ENCODE measurements around the gene KCNQ2. TPM values are rescaled to one million over a fixed set of nuclear protein-coding genes. Genes with fewer than 3 reads are reported as not detected.

The KCNQ2 gene
- total and polyA plus RNA-seq, 7 donors = 0.01 to 2.8 (median 0.15) TPM; not detected in 1

DNA sequence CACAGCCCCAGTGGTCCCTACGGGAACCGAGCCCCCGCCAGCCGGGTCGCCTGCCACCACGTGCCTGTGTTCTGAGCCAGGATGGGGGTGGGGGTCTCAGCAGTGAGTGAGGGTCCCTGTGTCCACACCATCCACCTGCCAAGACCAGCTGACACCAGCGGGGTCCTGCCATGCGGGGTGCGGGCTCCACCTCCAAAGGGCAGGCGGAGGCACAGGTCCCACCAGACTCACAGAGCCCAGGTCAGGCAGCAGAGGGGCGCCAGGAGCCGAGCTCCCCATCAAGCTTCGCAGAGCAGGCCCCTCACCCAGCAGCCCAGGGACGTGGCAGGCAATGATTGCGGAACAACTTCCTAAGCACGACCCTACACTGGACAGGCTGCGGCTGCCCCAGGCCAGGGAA, 50.5 kb downstream of the KCNQ2 start:
- DNase-seq (no peak), ATAC-seq (no peak)
- no peak overlapping the region for H3K27ac ChIP-seq
- no peaks in the 10 kb centered on the region for H3K4me1 ChIP-seq
- TF ChIP-seq, protein P1, sequence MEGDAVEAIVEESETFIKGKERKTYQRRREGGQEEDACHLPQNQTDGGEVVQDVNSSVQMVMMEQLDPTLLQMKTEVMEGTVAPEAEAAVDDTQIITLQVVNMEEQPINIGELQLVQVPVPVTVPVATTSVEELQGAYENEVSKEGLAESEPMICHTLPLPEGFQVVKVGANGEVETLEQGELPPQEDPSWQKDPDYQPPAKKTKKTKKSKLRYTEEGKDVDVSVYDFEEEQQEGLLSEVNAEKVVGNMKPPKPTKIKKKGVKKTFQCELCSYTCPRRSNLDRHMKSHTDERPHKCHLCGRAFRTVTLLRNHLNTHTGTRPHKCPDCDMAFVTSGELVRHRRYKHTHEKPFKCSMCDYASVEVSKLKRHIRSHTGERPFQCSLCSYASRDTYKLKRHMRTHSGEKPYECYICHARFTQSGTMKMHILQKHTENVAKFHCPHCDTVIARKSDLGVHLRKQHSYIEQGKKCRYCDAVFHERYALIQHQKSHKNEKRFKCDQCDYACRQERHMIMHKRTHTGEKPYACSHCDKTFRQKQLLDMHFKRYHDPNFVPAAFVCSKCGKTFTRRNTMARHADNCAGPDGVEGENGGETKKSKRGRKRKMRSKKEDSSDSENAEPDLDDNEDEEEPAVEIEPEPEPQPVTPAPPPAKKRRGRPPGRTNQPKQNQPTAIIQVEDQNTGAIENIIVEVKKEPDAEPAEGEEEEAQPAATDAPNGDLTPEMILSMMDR (IDR thresholded peaks at IDR 0.05) = no peak
- H3K36me3 ChIP-seq (ENCODE audit: insufficient read depth in 1 of 2, low read depth in 1 of 2) = no peaks in the 10 kb centered on the region
- WGBS, 3 donors = 74 to 80% (median 77%) methylated on average over 17 of the region's 17 CpGs
- H3K27me3 ChIP-seq (ENCODE audit: insufficient read depth in 3 of 3, low read length in 2 of 3) = peaks cover 0 to 80% (median 24%) of the 10 kb centered on the region in 3 donors
- no peak overlapping the region for H3K4me3 ChIP-seq
- intact Hi-C loops (cut with DNase I) = no loop called here
- no peaks in the 10 kb centered on the region for H3K9me3 ChIP-seq

DNA sequence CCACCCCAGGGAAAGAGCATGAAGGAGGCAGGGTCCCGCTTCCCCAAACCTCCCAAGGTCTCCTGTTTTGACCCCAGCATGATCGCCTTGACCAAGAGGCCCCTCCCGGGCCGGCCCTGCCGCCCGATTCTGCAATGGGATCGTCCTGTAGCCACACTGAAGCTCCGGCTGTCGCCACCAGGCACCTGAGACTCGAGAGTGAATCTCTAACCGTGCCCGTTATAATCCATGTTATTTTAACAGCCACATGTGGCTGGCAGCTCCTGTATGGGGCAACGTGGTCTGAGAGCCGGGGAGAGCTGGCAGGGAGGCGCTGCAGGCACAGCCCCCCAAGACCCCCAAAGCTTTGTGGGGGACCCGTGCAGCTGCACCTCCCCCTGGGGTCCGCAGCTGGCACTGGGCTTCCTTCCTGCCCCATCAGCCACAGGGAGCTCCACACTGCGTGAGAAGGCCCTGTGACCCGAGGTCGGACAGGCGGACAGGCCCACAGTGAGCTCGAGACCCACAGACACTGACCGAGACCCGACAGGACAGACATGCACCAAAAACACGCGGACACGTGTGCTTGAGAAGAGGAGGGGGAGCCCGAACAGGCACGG, 51.3 kb downstream of the KCNQ2 start:
- TF ChIP-seq, protein P1 (IDR thresholded peaks at IDR 0.05) = no peak
- H3K27me3 ChIP-seq (ENCODE audit: insufficient read depth in 3 of 3, low read length in 2 of 3) = peaks cover 0 to 83% (median 24%) of the 10 kb centered on the region in 3 donors

DNA sequence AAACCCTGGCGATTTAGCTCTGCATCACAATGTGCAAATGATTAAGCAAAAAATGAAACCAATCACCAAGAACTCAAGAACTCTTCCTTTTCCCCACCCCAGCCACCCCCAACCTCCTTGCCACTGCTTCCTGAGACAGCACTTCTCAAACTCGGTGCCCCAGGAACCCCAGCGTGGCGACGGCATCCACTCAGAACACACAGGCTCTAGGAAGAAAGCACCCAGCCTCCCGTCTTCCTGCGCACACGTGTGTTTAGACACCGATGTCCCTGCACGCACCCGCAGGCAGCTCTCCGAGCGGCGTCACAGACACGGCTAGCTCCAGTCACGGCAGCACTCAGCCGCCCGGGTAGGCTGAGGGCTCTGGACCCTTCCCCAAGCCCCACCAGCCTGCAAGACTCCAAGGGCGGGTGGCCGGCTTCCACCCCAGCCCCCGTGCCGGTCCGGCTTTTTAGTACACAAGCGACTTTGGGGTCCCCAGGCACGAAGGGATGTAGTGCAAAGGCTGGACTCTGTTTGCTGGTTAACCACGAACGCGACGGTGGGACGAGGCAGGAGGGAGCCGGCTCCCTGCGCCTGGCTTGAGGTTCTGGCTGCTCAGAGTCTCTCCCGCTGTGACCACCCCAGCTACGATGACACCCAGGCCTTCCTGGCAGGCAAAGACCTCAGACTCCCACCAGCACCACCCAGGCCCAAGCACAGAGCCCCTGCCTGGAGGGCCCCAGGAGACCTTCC, 51.9 kb downstream of the KCNQ2 start:
- TF ChIP-seq, protein P1 (IDR thresholded peaks at IDR 0.05) = no peak
- Histone ChIP-seq H3K27ac (no peak overlapping the region), H3K9me3 (no peaks in the 10 kb centered on the region), H3K4me1 (no peaks in the 10 kb centered on the region), H3K27me3 (ENCODE audit: insufficient read depth in 3 of 3, low read length in 2 of 3) (peaks cover 0 to 87% (median 30%) of the 10 kb centered on the region in 3 donors), H3K4me3 (no peak overlapping the region), H3K36me3 (ENCODE audit: insufficient read depth in 1 of 2, low read depth in 1 of 2) (no peaks in the 10 kb centered on the region)
- ATAC-seq = no peak
- WGBS, 3 donors = 77 to 87% (median 78%) methylated on average over 34 of the region's 34 CpGs
- intact Hi-C loops (cut with DNase I) = no loop called here
- DNase-seq = no peak

More for the DNA sequence above, 51.3 kb downstream of the KCNQ2 start:
- no peak for ATAC-seq
- no peak overlapping the region for H3K4me3 ChIP-seq
- H3K9me3 ChIP-seq = no peaks in the 10 kb centered on the region
- no peak overlapping the region for H3K27ac ChIP-seq
- DNase-seq = no peak
- intact Hi-C loops (cut with DNase I) = no loop called here
- 70 to 78% (median 71%) methylated on average over 27 to 29 of the region's 29 CpGs for WGBS, 3 donors
- H3K36me3 ChIP-seq (ENCODE audit: insufficient read depth in 1 of 2, low read depth in 1 of 2) = no peaks in the 10 kb centered on the region
- no peaks in the 10 kb centered on the region for H3K4me1 ChIP-seq

DNA sequence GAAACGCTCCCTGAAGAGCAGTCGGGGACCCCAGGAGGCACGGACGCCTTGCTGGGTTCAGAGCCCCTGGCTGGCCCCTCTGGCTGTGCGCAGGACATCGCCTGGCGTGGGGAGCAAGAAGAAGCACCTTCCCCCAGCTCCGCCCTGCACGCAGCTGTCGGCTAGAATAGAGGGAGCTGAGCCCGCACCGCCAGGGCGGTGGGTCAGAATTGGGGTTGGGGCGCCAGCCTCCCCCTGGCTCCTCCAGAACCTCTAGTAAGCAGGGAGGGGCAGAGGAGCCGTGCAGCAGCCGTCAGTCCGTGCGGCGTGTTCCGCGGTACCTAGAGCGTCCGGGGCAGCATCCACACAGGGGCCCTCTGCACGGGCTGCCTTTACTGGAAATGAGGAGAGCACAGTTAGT, 53.2 kb downstream of the KCNQ2 start:
- ATAC-seq (no peak), DNase-seq (no peak)
- intact Hi-C loops (cut with DNase I) = no loop called here
- H3K4me1 ChIP-seq = no peaks in the 10 kb centered on the region
- H3K27ac ChIP-seq = no peak overlapping the region
- TF ChIP-seq, protein P1 (IDR thresholded peaks at IDR 0.05) = no peak
- WGBS, 3 donors = 74 to 80% (median 79%) methylated on average over 19 to 24 of the region's 24 CpGs
- H3K4me3 ChIP-seq = no peak overlapping the region
- no peaks in the 10 kb centered on the region for H3K9me3 ChIP-seq
- no peaks in the 10 kb centered on the region for H3K36me3 ChIP-seq (ENCODE audit: insufficient read depth in 1 of 2, low read depth in 1 of 2)
- peaks cover 0 to 86% (median 32%) of the 10 kb centered on the region in 3 donors for H3K27me3 ChIP-seq (ENCODE audit: insufficient read depth in 3 of 3, low read length in 2 of 3)
